HepG2 (cell line): ENCODE measurements around the gene RIPOR3. TPM values are rescaled to one million over a fixed set of nuclear protein-coding genes. Genes with fewer than 3 reads are reported as not detected.
A peak's percentile ranks its signal among the peaks of the same experiment; 100 is the strongest.

Source experiments
- AKAP8 ChIP-seq: sonication (generic); formaldehyde crosslinking; IDR thresholded peaks from 2 replicates; pipeline ENCODE4 v1.5.1; 2020; ENCODE audit warnings: mild to moderate bottlenecking, missing genetic modification reagents
- GFI1 ChIP-seq: sonication (generic); formaldehyde crosslinking; IDR thresholded peaks from 2 replicates; pipeline ENCODE4 v1.5.0; 2020; ENCODE audit warnings: missing genetic modification reagents, mild to moderate bottlenecking, borderline replicate concordance
- MED13 ChIP-seq: sonication (generic); formaldehyde crosslinking; IDR thresholded peaks from 2 replicates; pipeline ENCODE4 v1.5.0; 2020; ENCODE audit warnings: missing genetic modification reagents
- MYC ChIP-seq: sonication (generic); formaldehyde crosslinking; IDR thresholded peaks from 2 replicates; pipeline ENCODE4 v1.9.0; 2021; ENCODE audit warnings: missing genetic modification reagents, borderline replicate concordance
- PREB ChIP-seq: sonication (generic); formaldehyde crosslinking; IDR thresholded peaks from 2 replicates; pipeline ENCODE4 v1.4.0; 2020; ENCODE audit warnings: missing genetic modification reagents
- SP140L ChIP-seq: sonication (generic); formaldehyde crosslinking; IDR thresholded peaks from 2 replicates; pipeline ENCODE4 v1.4.0; 2020; ENCODE audit warnings: missing genetic modification reagents, borderline replicate concordance
- YEATS2 ChIP-seq: sonication (generic); formaldehyde crosslinking; IDR thresholded peaks from 2 replicates; pipeline ENCODE4 v1.4.0; 2020; ENCODE audit warnings: missing genetic modification reagents, borderline replicate concordance
- ZHX2 ChIP-seq, 2 experiments: sonication (generic) in 1 of 2; formaldehyde crosslinking in 1 of 2; IDR thresholded peaks; 2 replicates each; pipeline versions ENCODE4 v1.6.1 to v1.9.0; 2014 to 2022; ENCODE audit warnings: antibody characterized with exemption in 1 of 2, borderline replicate concordance in 1 of 2, inconsistent platforms in 1 of 2, low read depth in 1 of 2, missing genetic modification reagents in 1 of 2
- ZNF30 ChIP-seq: sonication (generic); formaldehyde crosslinking; IDR thresholded peaks from 2 replicates; pipeline ENCODE4 v1.5.0; 2020; ENCODE audit warnings: mild to moderate bottlenecking, missing genetic modification reagents
- ZNF607 ChIP-seq: sonication (generic); formaldehyde crosslinking; IDR thresholded peaks from 2 replicates; pipeline ENCODE4 v1.5.1; 2020; ENCODE audit warnings: missing genetic modification reagents, mild to moderate bottlenecking, borderline replicate concordance
- ZNF747 ChIP-seq: sonication (generic); formaldehyde crosslinking; IDR thresholded peaks from 2 replicates; pipeline ENCODE4 v1.8.1; 2023; ENCODE audit warnings: missing genetic modification reagents, mild to moderate bottlenecking, borderline replicate concordance
- ZSCAN22 ChIP-seq: sonication (generic); formaldehyde crosslinking; IDR thresholded peaks from 2 replicates; pipeline ENCODE4 v1.4.0; 2020; ENCODE audit warnings: mild to moderate bottlenecking, missing genetic modification reagents
- polyA plus RNA-seq, 8 experiments: library from polyadenylated mRNA; depleted of rRNA in 3 of 8; stranded (reverse) in 7 of 8; unstranded in 1 of 8; fragments of >200 nt; fragmentation: Illumina TruSeq in 4 of 8; extraction: Trizol in 4 of 8; gene quantifications; 2 replicates each; pipeline versions ENCODE4 v1.2.1 to v1.2.3, GENCODE V29; 2011 to 2016; ENCODE audit warnings: low read depth in 4 of 8, missing spikeins in 1 of 8, mixed read lengths in 1 of 8; ENCODE audit not compliant: insufficient read depth in 1 of 8
- total RNA-seq, 5 experiments: library from RNA; depleted of rRNA; stranded (reverse); fragments of >200 nt; fragmentation: Illumina TruSeq; extraction: Trizol; gene quantifications; 2 replicates each; pipeline ENCODE4 v1.2.3, GENCODE V29; 2016; ENCODE audit warnings: low read depth in 1 of 5
- TF ChIP-seq, protein P1 (sequence below): sonication (generic); formaldehyde crosslinking; IDR thresholded peaks from 2 replicates; pipeline ENCODE4 v1.4.0; 2020; ENCODE audit warnings: missing genetic modification reagents
- TF ChIP-seq, protein P2 (sequence below): sonication (generic); formaldehyde crosslinking; IDR thresholded peaks from 2 replicates; pipeline ENCODE4 v1.8.1; 2023; ENCODE audit warnings: mild to moderate bottlenecking, missing genetic modification reagents
- TF ChIP-seq, protein P3 (sequence below): sonication (generic); formaldehyde crosslinking; IDR thresholded peaks from 2 replicates; pipeline ENCODE4 v1.4.0; 2020; ENCODE audit warnings: missing genetic modification reagents, borderline replicate concordance

The RIPOR3 gene
- total and polyA plus RNA-seq, 2 of the 13 experiments (the other 11 are each of a cell fraction or from before 2014, with no cell fraction given), result 0.18 TPM; not detected in 1

GRCh38 chr20:50730765-50731054 lies 39.4 kb upstream of the RIPOR3 start (continued):
- TF ChIP-seq PREB, result 0 out of 2 replicates have a peak, but pooled peaks have one; percentile 6
- peak; percentile 78; the same call in 1 of the 2 replicates for TF ChIP-seq ZNF747 (CRISPR knock-in tag)
- peak; percentile 50; the same call in 1 of the 2 replicates for TF ChIP-seq ZNF607 (CRISPR knock-in tag)
- TF ChIP-seq SP140L (CRISPR knock-in tag), result no peak; the same call in 1 of the 2 replicates
- no peak for TF ChIP-seq GFI1 (CRISPR knock-in tag)
- no peak for TF ChIP-seq YEATS2 (CRISPR knock-in tag)
- peak; percentile 22; the same call in 1 of the 2 replicates for TF ChIP-seq ZSCAN22 (CRISPR knock-in tag)
- TF ChIP-seq, protein P1, sequence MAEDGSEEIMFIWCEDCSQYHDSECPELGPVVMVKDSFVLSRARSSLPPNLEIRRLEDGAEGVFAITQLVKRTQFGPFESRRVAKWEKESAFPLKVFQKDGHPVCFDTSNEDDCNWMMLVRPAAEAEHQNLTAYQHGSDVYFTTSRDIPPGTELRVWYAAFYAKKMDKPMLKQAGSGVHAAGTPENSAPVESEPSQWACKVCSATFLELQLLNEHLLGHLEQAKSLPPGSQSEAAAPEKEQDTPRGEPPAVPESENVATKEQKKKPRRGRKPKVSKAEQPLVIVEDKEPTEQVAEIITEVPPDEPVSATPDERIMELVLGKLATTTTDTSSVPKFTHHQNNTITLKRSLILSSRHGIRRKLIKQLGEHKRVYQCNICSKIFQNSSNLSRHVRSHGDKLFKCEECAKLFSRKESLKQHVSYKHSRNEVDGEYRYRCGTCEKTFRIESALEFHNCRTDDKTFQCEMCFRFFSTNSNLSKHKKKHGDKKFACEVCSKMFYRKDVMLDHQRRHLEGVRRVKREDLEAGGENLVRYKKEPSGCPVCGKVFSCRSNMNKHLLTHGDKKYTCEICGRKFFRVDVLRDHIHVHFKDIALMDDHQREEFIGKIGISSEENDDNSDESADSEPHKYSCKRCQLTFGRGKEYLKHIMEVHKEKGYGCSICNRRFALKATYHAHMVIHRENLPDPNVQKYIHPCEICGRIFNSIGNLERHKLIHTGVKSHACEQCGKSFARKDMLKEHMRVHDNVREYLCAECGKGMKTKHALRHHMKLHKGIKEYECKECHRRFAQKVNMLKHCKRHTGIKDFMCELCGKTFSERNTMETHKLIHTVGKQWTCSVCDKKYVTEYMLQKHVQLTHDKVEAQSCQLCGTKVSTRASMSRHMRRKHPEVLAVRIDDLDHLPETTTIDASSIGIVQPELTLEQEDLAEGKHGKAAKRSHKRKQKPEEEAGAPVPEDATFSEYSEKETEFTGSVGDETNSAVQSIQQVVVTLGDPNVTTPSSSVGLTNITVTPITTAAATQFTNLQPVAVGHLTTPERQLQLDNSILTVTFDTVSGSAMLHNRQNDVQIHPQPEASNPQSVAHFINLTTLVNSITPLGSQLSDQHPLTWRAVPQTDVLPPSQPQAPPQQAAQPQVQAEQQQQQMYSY (CRISPR knock-in tag), result 0 out of 2 replicates have a peak, but pooled peaks have one; percentile 54
- no peak for TF ChIP-seq MYC
- TF ChIP-seq AKAP8 (CRISPR knock-in tag), result no peak
- peak; percentile 83; the same call in 1 of the 2 replicates for TF ChIP-seq MED13 (CRISPR knock-in tag)
- TF ChIP-seq, protein P2, sequence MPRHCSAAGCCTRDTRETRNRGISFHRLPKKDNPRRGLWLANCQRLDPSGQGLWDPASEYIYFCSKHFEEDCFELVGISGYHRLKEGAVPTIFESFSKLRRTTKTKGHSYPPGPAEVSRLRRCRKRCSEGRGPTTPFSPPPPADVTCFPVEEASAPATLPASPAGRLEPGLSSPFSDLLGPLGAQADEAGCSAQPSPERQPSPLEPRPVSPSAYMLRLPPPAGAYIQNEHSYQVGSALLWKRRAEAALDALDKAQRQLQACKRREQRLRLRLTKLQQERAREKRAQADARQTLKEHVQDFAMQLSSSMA (CRISPR knock-in tag), result no peak
- TF ChIP-seq ZHX2 (IDR thresholded peaks at IDR 0.05; ENCODE audit: low read depth), result no peak
- TF ChIP-seq ZHX2 (CRISPR knock-in tag; IDR thresholded peaks at IDR 0.05; ENCODE audit: borderline replicate concordance), result 0 out of 2 replicates have a peak, but pooled peaks have one; percentile 80
- TF ChIP-seq ZNF30, result no peak
- TF ChIP-seq, protein P3, sequence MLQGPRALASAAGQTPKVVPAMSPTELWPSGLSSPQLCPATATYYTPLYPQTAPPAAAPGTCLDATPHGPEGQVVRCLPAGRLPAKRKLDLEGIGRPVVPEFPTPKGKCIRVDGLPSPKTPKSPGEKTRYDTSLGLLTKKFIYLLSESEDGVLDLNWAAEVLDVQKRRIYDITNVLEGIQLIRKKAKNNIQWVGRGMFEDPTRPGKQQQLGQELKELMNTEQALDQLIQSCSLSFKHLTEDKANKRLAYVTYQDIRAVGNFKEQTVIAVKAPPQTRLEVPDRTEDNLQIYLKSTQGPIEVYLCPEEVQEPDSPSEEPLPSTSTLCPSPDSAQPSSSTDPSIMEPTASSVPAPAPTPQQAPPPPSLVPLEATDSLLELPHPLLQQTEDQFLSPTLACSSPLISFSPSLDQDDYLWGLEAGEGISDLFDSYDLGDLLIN, result peak; percentile 74; the same call in 1 of the 2 replicates
